ENCODE results near the gene TP73.

- TF ChIP-seq CTCF (IDR thresholded peaks at IDR 0.05) (no peak), POLR2A (IDR thresholded peaks at IDR 0.05) (no peak)
Observed at GRCh38 chr1:3776231-3776961, 124.1 kb downstream of the TP73 start.

Data from heart left ventricle (tissue), 13 donors.